ENCODE data around the gene DNHD1. TPM values are rescaled to one million over a fixed set of nuclear protein-coding genes. Genes with fewer than 3 reads are reported as not detected.

DNHD1 gene
- total RNA-seq, 4 donors from 2014 or later: 9.9 to 30.3 (median 14.3) TPM

- TF ChIP-seq CTCF (IDR thresholded peaks at IDR 0.05; ENCODE audit: low read depth): no peak
Observed at GRCh38 chr11:6613496-6613895, 116.4 kb downstream of the DNHD1 start.

GRCh38 chr11:6614446-6614845, 117.4 kb downstream of the DNHD1 start:
- no peak for TF ChIP-seq CTCF (IDR thresholded peaks at IDR 0.05; ENCODE audit: low read depth)

GRCh38 chr11:6615046-6615445, 118.0 kb downstream of the DNHD1 start:
- no peak for TF ChIP-seq CTCF (IDR thresholded peaks at IDR 0.05; ENCODE audit: low read depth)

- no peak for TF ChIP-seq CTCF (IDR thresholded peaks at IDR 0.05; ENCODE audit: low read depth)
Observed at GRCh38 chr11:6615882-6616585, 119.0 kb downstream of the DNHD1 start.

- no peak for TF ChIP-seq CTCF (IDR thresholded peaks at IDR 0.05; ENCODE audit: low read depth)
Observed at GRCh38 chr11:6616596-6617250, 119.6 kb downstream of the DNHD1 start.

- TF ChIP-seq CTCF (IDR thresholded peaks at IDR 0.05; ENCODE audit: low read depth): no peak
Observed at GRCh38 chr11:6617315-6617781, 120.3 kb downstream of the DNHD1 start.

- TF ChIP-seq CTCF (IDR thresholded peaks at IDR 0.05; ENCODE audit: low read depth): no peak
Observed at GRCh38 chr11:6618117-6619003, 121.3 kb downstream of the DNHD1 start.

Measured in subcutaneous adipose tissue (tissue), 4 donors.